Measurements from ENCODE around the gene RPL29.
"Not testable (repeated sequence)": the region's sequence is repeated elsewhere in the genome, so short reads cannot be mapped to it uniquely, and the experiment has no call there.

RPL29 gene

DNA sequence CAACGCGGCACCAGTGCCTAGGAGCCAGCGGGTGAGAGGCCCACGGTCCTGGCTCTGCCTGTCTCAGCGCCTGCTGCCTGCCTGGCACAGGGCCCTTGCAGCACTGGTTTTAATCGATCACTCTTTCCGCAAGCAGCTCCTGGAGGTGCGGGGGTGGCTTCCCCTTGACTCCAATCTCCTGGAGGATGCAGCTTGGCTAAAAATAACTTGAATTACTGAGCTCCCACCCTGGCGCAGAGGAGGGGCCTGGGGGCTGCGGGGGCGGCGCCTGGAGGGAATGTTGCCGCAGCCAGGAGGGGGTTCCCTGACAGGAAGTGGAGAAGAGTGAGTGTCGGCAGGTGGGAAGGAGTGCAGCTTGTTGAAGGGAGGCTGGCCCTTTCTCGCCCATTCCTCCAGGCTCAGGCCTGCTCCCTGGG is 9.9 kb upstream of the RPL29 start:
- no peak for DNase-seq (ENCODE audit: low read depth in 3 of 3)

DNA sequence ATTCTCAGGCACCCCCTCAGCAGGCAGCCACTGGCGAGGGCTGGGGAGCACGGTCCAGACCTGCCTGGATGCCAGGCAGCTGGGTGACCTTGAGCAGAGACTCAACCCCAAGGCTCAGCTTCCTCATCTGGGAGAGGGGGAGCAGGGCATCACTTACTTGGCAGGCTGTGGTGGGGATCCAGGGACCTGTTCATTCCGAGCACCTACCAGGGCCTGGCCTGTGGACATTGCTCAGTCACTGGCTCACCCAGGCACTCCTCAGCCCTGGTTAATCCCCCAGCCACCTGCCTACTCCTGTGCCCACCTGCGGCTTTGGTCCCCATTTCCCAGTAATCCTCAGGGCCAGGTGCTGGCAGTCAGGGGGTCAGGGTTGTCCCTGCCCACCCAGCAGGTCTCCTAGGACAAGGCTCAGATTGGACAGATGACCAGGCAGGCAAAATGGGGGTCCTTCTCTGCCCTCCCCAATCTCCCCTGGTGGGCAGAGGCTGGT is 9.3 kb upstream of the RPL29 start:
- DNase-seq (ENCODE audit: low read depth in 3 of 3) = no peak

DNA sequence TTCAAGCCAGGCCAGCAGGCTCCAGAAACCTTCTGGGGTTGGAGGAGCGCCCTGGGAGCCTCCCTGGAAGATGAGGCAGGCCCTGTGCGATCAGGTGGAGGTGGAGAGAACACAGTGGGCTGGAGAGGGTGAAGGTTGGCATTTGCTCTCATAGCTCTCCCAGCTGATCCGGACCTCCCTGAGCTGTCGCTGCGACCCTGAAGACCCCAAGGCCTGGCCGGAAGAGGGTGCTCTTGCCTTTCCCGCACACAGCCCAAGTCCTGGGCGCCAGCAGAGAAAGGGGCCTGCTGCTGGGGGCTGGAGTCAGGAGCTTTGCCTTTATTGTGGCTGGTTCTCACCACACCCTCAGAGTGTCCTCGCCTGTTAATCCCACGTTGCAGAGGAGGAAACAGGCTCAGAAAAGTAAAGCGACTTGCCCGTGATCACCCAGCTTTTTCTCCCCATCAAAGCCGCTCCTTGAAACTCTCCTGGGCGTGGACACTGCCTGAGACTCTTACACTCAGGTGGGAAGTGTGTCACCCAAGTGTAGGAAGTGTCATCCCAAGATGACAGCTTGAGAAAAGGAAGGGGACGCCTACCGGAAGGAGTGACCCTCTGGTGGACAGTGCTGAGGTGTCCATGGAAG is 8.6 kb upstream of the RPL29 start:
- no peak for DNase-seq (ENCODE audit: low read depth in 3 of 3)

DNA sequence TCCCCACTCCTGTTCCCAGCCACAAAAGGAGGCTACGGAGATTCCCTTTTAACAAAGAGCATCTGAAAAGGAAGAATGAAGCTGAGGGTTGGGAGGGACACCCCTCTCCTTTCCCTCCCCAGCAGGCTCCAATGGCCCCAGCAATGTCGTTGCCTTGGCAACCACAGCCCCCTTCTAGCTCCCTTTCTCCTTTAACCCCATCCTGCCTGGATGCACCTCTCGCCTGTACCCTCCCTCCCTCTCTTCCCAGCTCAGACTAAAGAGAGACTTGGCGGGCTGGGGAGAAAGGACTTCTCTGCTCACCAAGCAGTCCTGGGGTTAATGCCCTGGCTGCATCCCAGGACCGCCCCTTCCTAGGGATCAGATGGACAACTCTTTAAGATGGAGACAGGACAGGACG is 7.1 kb upstream of the RPL29 start:
- DNase-seq (ENCODE audit: low read depth in 3 of 3) = no peak

DNA sequence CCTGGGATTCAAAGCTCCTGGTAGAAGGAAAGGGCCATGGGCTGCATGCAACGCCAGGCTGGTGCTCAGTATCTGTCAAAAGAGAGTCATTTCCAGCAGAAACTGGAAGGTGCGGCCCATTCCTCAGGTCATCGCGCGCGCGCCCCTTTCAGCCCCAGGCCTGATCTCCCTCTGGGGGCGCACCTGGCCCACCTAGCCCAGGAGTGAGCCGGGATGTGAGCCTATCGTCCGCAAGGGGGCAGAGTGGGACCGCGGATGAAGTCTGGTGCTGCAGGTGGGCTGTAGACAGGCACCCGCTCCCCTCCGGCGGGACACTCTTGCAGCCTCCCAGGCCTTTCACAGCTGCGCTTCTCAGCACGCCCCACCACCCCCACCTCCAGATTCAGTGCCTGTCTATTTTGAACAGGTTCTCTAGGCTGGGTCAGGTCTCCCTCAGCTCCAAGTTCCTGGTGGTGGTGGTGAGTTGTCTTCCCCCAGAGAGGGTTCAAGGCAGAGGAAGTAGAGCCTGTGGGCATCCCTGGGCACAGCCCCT is 5.8 kb upstream of the RPL29 start:
- DNase-seq (ENCODE audit: low read depth in 3 of 3) = peak; percentile 63 to 75 (median 72)

DNA sequence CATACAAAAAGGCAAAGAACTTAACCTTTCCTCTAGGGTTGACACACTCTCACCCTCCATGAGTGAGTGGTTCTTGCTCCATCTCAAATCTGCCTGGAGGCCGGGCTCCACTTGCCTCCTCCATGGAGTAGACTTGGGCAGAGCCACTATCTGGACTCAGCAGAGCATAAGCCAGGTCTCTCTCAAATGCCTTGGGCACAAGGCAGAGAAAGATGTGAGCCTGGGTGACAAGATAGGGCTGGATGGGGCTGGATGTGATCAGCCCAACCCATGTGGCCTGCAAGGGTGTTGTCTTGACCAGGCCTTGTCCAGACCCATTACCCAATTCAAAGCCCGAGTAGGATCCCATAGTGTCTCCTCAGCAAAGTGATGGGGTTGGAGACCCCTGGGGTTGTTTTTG is 4.2 kb upstream of the RPL29 start:
- DNase-seq (ENCODE audit: low read depth in 3 of 3) = no peak

DNA sequence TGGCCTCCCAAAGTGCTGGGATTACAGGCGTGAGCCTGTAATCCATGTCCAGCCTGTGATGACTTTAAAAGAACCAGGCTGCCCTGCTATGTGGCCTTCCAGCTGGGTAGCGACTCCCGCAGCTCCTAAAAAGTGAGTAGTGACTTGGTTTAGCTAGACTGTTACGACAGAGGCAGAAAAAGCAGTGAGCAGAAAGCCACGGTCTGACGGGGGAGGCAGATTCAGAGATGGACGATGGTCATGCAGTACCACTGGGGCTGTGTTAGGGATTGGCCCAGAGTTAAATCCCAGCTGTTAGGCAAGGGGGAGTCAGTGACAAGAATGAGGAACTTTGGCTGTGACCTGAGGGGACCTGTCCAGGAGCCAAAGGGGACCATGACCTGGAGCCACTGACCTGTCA is 3.1 kb upstream of the RPL29 start:
- DNase-seq (ENCODE audit: low read depth in 3 of 3) = no peak

DNA sequence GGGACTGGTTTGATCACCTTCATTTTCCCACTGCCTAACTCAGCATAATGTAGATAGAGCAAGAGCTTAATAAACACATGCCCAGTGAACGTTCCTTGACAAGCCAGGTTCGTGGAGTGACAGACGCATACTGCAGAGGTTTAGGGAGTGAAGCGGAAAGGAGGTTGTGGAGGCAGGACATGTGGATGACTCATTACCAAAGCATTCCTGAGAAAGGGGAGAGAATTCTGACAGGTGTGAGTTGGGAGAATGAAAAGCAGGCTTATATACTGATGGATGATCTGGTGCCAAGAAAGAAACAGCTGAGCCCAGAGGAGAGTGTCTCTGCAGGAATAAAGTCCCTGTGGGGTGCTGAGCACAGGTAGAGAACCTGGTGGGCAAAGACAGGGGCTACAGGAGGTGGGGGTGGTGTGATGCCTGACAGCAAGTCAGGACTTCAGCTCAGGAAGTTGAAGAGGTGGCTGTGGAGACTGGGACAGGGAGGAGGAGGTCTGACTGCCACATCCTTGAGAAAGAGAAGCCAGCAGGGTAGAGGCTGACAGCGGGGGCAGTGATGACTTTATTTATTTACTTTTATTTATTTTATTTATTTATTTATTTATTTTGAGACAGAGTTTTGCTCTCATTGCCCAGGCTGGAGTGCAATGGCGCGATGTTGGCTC is 2.4 kb upstream of the RPL29 start:
- DNase-seq (ENCODE audit: low read depth in 3 of 3) = no peak

DNA sequence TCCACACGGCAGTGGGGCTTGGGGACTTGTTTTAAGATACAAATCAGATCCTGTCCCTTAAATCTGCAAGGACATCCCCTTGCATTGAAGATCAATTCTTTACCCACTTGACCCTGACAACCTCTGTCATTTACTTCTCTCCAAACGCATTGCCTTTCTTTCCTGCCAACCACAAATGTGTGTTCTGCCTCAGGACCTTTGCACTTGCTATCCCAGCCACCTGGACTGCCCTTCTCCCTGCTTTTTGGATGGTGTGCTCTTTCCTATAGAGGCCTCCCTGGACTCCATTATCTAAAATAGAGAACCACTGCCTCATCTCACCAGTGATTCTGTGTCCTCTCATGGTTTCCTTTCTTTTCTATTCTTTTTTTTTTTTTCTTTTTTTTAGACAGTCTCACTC is 1.5 kb upstream of the RPL29 start:
- no peak for DNase-seq (ENCODE audit: low read depth in 3 of 3)

DNA sequence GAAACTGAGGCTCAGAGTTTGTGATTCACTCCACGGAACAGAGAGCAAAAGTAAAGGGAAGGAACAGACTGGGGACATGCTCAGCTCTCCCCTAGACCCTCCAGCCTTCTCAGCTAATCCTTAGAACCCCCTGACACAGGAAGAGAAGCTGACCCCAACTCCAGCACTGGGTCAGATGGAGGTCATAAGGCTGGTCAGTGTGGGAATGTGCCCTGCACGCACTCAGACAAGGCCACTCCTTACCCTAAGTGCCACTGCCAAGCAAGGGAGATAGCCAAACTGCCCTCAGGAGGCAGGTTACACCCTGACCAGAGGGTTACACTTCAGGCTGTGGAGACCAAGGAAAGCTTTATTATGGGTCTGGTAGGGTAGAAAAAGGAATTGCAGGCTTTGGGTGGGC is 1.2 kb downstream of the RPL29 start:
- DNase-seq (ENCODE audit: low read depth in 3 of 3) = no peak

DNA sequence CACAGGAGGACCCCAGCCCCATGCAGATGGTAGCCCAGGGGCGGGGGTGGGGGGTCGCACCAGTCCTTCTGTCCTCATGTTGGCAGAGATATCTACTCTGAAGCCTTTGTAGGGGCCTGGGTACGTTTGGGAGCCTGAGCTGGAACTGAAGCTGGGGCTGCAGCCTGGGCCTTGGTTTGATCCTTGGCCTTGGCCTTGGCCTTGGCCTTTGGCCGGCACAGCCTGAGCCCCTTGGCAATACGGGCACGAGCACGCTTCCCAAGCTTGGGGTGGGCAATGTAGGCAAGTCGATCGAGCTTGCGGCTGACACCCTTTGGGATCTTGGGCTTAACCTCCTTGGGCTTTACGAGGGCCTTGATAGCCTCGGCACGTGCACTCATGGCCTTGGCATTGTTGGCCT is 2.0 kb downstream of the RPL29 start:
- not testable (repeated sequence) for DNase-seq (ENCODE audit: low read depth in 3 of 3)

DNA sequence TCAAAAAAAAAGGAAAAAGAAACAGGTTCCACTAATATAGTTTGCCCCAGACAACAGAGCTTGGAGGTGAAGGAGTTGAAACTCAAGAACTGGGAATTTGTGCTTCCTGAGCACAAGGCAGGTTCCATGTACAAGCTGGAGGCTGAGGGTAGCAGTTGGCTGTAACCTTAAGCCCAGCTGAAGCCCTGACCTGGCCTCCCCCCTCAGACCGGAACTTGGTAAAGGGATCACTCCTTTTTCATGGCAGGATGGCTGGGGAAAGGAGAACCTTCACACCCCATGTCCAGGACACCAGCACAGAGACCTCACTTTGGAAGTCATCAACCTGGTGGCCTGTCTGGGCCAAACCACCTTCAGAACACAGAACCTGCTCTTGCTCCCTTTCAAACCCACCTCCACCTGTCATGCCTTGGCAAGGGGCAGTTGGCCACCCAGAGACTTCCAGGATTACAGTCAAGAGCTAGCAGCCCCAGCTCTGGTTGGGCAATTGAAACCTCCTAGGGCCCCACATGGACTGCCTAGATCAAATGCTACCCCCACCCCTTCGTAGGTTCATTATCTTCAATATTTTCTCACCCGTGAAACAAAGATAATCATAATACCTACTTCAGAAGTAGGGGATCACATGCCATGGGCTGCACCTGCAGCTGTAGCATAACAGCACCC is 3.5 kb downstream of the RPL29 start:
- no peak for DNase-seq (ENCODE audit: low read depth in 3 of 3)

DNA sequence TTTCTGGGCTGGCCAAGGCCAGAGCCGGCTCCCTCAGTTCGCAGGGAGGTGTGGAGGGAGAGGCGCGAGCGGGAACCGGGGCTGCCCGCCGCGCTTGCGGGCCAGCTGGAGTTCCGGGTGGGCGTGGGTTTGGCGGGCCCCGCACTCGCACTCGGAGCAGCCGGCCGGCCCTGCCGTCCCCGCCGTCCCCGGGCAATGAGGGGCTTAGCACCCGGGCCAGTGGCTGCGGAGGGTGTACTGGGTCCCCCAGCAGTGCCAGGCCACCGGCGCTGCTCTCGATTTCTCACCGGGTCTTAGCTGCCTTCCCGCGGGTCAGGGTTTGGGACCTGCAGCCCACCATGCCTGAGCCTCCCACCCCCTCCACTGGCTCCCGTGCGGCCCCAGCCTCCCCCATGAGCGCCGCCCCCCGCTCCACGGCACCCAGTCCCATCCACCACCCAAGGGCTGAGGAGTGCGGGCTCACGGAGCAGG is 5.2 kb downstream of the RPL29 start:
- DNase-seq (ENCODE audit: low read depth in 3 of 3) = not testable (repeated sequence)

DNA sequence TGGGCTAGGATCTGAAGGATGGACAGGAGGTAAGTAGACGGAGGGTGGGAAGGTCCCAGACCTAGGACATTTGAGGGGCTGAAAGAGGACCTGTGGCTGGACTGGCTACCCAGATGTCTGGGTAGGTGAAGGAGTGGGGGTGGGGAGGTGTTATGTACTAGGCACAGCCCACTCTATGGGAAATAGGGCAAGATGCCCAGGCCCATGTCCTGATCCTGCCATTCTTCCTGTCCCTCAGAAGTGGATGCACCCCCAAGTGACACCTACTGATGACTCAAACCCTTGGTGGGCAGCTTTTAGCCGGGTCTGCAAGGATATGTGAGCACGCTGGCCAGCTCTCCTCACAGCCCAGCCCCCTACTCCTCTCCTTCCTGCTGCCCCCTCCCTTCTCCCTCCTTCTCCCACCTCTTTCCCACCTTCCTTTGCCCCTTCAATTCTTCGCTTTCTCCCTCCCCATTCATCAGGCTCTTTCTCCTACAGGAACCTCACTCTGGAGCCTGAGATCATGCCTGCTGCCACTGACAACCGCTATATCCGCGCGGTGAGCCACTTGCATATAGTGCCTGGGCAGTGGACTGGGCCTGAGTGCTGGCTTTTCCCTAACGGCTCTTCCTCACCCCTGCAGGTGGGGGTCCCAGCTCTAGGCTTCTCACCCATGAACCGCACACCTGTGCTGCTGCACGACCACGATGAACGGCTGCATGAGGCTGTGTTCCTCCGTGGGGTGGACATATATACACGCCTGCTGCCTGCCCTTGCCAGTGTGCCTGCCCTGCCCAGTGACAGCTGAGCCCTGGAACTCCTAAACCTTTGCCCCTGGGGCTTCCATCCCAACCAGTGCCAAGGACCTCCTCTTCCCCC is 7.2 kb downstream of the RPL29 start:
- DNase-seq (ENCODE audit: low read depth in 3 of 3) = no peak

DNA sequence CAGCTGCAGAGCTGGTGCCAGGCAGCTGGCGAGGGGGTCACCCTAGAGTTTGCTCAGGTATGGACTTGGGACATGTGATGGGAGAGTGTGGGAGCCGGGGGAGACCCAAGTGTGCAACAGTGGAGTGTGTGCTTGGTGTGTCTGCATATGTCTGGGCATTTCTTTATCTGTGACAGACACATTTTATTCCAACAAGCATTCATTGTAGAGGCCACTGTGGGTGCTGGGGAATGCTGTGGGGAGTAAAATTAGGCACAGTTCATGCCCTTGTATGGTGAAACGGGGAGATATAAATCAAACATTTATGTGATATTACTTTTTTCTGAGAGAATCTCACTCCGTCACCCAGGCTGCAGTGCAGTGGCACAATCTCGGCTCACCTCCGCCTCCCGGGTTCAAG is 8.1 kb downstream of the RPL29 start:
- no peak for DNase-seq (ENCODE audit: low read depth in 3 of 3)

DNA sequence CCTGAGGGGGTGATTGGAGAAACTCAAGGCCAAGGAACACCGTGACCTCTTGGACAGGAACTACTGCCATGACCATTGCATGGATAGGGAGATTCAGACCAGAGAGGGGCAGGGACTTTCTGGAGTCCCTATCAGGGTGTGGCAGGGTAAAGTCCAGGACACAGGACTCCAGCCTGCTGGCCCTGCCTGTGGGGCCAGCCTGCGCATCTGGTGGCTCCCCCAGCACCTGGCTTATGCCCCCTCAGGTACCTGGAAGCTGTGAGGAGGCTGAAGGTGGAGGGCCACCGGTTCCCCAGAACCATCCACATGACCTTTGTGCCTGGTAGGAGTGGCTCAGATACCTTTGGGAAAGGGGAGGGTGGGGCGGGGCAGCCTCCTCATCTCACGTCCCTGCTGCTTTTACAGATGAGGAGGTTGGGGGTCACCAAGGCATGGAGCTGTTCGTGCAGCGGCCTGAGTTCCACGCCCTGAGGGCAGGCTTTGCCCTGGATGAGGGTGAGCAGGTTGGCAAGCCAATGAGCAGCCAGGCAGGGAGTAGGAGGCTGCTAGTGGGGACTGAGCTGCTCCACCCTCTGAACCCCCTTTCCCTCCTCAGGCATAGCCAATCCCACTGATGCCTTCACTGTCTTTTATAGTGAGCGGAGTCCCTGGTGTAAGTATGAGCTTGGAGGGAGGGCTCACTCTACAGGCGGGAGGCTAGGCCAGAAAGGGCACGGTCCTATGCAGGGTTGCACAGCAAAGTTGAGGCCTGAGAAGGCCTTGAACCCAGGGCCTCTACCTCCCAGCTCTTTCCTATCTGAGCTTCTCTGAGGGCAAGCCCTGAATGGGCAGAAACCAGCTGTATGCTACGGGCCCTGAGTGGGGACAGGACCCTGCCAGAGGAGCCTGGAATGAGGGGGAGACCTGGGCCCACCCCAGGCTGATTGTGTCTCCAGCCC is 9.4 kb downstream of the RPL29 start:
- DNase-seq (ENCODE audit: low read depth in 3 of 3) = no peak

DNA sequence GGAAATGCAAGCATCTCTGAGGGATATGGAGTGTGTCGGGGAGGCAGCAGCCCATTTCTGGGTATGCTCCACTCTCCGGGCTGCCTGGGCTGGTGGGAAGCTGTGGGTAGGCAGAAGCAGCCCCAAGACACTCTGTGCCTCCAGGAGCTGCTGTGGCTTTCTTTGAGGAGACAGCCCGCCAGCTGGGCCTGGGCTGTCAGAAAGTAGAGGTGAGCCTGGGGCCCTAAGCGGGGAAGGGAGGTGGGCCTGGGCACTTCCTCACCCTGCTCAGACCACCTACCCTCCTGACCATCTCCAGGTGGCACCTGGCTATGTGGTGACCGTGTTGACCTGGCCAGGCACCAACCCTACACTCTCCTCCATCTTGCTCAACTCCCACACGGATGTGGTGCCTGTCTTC is 10.6 kb downstream of the RPL29 start:
- DNase-seq (ENCODE audit: low read depth in 3 of 3) = no peak

DNA sequence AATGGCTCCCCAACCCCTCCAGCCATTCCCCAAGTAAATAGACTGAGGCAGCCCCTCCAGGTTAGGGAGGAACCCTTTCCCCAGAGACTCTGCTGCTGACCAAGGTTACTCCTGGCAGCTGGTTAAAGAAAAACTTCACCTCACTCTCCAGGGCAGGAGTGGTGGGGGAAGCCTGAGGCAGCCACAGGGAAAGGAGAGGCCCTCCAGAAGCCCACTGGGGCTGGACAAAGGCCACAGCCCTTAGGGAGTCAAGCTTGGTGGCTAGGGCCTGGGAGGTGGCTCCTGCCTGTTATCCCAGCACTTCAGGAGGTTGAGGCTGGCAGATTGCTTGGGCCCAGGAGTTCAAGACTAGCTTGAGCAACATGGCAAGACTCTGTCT is 11.4 kb downstream of the RPL29 start:
- no peak for DNase-seq (ENCODE audit: low read depth in 3 of 3)

DNA sequence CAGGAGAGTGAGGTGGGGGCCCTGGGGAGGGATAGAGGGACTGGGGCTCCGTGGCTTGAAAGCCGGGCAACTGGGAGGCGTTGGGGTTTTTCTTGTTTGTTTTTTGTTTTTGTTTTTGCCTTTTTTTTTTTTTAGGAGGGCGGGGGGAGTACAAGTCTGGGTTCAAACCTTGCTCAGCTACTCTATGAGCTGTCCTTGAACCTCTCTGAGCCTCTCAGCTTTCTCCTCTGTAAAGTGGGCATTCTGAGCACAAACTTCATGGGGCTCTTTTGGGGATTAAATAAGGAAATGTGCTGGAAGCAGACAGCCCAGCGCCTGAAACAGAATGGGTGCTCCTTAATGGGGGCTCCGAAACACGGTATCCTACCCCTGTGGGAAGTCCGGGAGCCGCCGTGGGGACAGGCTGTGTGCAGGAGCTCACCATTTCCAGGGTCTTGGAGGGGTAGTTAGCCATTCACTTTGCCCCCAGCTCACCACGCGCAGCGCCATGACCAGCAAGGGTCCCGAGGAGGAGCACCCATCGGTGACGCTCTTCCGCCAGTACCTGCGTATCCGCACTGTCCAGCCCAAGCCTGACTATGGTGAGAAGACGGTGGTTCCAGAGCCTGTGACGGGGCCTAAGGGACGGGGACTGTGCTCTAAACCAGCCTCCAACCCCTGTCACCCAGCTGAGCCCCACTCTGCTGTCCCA is 12.0 kb downstream of the RPL29 start:
- no peak for DNase-seq (ENCODE audit: low read depth in 3 of 3)

All from stimulated activated CD4-positive, alpha-beta T cell treated with anti-CD3 and anti-CD28 coated beads, TNF-alpha, amount 100 ng/mL, for 48 hours (primary cell).